ENCODE results near the gene BORCS5. TPM values are rescaled to one million over a fixed set of nuclear protein-coding genes. Genes with fewer than 3 reads are reported as not detected.

The BORCS5 gene
- total RNA-seq, 2 donors from 2014 or later = 5.6 to 18.4 TPM

DNA sequence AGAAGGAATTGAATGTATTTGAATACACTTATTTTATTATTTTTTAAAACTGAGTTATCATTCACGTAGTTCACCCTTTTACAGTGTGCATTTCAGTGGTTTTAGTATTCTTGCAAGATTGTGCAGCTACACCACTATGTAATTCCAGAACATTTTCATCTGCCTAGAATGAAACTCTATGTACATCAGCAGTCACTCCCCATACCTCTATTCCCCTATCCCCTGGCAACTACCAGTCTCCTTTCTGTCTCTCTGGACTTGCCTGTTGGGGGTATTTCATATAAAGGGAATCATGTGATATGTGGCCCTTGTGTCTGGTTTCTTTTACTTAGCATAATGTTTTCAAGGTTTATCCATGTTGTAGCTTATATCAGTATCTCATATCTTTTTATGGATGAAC lies 96.8 kb downstream of the BORCS5 start:
- no peak overlapping the region for H3K4me3 ChIP-seq
- no peaks in the 10 kb centered on the region for H3K36me3 ChIP-seq (replicated peaks in 1 of 2; ENCODE audit: insufficient read depth in 1 of 2, low read depth in 2 of 2)
- no peak overlapping the region for H3K27ac ChIP-seq
- 97 to 100% methylated on average over 1 of the region's 1 CpG for WGBS, 2 donors
- no peaks in the 10 kb centered on the region for H3K9me3 ChIP-seq
- ATAC-seq (no peak), DNase-seq (no peak)
- H3K27me3 ChIP-seq = no peaks in the 10 kb centered on the region
- intact Hi-C loops (cut with DNase I) = no loop called here
- H3K4me1 ChIP-seq = peaks cover 20% of the 10 kb centered on the region
- TF ChIP-seq POLR2A (IDR thresholded peaks at IDR 0.05) = no peak
- TF ChIP-seq, protein P1, sequence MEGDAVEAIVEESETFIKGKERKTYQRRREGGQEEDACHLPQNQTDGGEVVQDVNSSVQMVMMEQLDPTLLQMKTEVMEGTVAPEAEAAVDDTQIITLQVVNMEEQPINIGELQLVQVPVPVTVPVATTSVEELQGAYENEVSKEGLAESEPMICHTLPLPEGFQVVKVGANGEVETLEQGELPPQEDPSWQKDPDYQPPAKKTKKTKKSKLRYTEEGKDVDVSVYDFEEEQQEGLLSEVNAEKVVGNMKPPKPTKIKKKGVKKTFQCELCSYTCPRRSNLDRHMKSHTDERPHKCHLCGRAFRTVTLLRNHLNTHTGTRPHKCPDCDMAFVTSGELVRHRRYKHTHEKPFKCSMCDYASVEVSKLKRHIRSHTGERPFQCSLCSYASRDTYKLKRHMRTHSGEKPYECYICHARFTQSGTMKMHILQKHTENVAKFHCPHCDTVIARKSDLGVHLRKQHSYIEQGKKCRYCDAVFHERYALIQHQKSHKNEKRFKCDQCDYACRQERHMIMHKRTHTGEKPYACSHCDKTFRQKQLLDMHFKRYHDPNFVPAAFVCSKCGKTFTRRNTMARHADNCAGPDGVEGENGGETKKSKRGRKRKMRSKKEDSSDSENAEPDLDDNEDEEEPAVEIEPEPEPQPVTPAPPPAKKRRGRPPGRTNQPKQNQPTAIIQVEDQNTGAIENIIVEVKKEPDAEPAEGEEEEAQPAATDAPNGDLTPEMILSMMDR (IDR thresholded peaks at IDR 0.05) = no peak

GRCh38 chr12:12454315-12454714 lies 97.4 kb downstream of the BORCS5 start:
- no peak overlapping the region for H3K4me3 ChIP-seq
- intact Hi-C loops (cut with DNase I) = no loop called here
- no peak overlapping the region for H3K27ac ChIP-seq
- DNase-seq (no peak), ATAC-seq (no peak)
- TF ChIP-seq, protein P1 (IDR thresholded peaks at IDR 0.05) = no peak
- TF ChIP-seq POLR2A (IDR thresholded peaks at IDR 0.05) = no peak
- peaks cover 14% of the 10 kb centered on the region for H3K4me1 ChIP-seq
- H3K9me3 ChIP-seq = no peaks in the 10 kb centered on the region
- no peaks in the 10 kb centered on the region for H3K36me3 ChIP-seq (replicated peaks in 1 of 2; ENCODE audit: insufficient read depth in 1 of 2, low read depth in 2 of 2)
- no peaks in the 10 kb centered on the region for H3K27me3 ChIP-seq

- no peaks in the 10 kb centered on the region for H3K36me3 ChIP-seq (replicated peaks in 1 of 2; ENCODE audit: insufficient read depth in 1 of 2, low read depth in 2 of 2)
- no peak overlapping the region for H3K27ac ChIP-seq
- DNase-seq (no peak), ATAC-seq (no peak)
- H3K9me3 ChIP-seq = no peaks in the 10 kb centered on the region
- WGBS, 2 donors = 87 to 90% methylated on average over 5 of the region's 5 CpGs
- TF ChIP-seq, protein P1 (IDR thresholded peaks at IDR 0.05) = no peak
- no peak for TF ChIP-seq POLR2A (IDR thresholded peaks at IDR 0.05)
- intact Hi-C loops (cut with DNase I) = no loop called here
- H3K4me1 ChIP-seq = no peaks in the 10 kb centered on the region
- H3K27me3 ChIP-seq = no peaks in the 10 kb centered on the region
- no peak overlapping the region for H3K4me3 ChIP-seq
Observed at GRCh38 chr12:12456637-12457036, 99.8 kb downstream of the BORCS5 start.

DNA sequence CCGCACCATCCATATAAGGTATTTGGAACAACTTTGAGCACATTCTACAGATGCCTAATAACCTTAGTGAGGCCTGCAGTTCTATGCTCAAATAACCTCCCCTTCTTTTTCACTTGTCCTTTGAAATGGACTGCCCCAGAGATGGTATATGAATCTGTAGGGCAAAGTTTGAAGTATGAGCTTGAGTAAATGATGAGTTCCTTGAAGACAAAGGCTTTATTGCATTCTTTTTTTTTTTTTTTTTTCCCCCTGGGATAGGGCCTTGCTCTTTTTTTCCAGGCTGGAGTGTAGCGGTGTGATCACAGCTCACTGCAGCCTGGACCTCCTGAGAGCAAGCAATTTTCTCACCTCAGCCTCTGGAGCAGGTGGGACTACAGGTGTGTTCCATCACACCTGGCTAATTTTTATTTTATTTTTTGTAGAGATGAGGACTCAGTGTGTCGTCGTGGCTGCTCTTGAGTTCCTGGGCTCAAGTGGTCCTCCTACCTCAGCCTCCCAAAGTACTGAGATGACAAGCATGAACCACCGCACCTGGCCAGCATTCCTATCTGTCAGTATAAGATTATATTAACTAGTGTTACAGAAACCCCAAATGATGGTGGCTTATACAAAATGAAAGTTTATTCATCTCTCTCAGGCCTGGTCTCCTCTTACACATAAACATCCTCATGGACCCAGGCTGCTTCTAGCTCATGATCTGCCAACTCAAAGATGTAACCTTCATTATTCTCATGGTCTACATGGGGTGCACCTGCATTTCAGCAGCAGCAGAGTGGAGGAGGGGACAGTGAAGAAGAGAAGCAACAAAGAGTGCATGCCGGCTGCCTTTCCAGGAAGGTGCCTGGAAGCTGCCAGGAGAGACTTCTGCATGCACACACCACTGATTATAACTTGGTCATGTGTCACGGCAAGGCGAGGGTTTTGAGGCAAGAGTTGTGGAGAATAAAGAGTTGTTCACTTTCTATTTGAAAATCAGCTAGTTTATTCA lies 104.4 kb downstream of the BORCS5 start:
- TF ChIP-seq, protein P1 (IDR thresholded peaks at IDR 0.05) = no peak
- no peak for TF ChIP-seq POLR2A (IDR thresholded peaks at IDR 0.05)
- no peaks in the 10 kb centered on the region for H3K4me1 ChIP-seq
- H3K4me3 ChIP-seq = no peak overlapping the region
- H3K27ac ChIP-seq = no peak overlapping the region
- H3K36me3 ChIP-seq (replicated peaks in 1 of 2; ENCODE audit: insufficient read depth in 1 of 2, low read depth in 2 of 2) = no peaks in the 10 kb centered on the region
- DNase-seq (no peak), ATAC-seq (no peak)
- H3K9me3 ChIP-seq = no peaks in the 10 kb centered on the region
- no peaks in the 10 kb centered on the region for H3K27me3 ChIP-seq
- 89 to 92% methylated on average over 8 of the region's 8 CpGs for WGBS, 2 donors
- intact Hi-C loops (cut with DNase I) = no loop called here

GRCh38 chr12:12461923-12462315 lies 105.0 kb downstream of the BORCS5 start:
- 82 to 85% methylated on average over 5 of the region's 5 CpGs for WGBS, 2 donors
- H3K4me3 ChIP-seq = no peak overlapping the region
- ATAC-seq (no peak), DNase-seq (no peak)
- no peak overlapping the region for H3K27ac ChIP-seq
- H3K36me3 ChIP-seq (replicated peaks in 1 of 2; ENCODE audit: insufficient read depth in 1 of 2, low read depth in 2 of 2) = no peaks in the 10 kb centered on the region
- H3K9me3 ChIP-seq = no peaks in the 10 kb centered on the region
- no peaks in the 10 kb centered on the region for H3K27me3 ChIP-seq
- H3K4me1 ChIP-seq = no peaks in the 10 kb centered on the region
- TF ChIP-seq, protein P1 (IDR thresholded peaks at IDR 0.05) = no peak
- TF ChIP-seq POLR2A (IDR thresholded peaks at IDR 0.05) = no peak
- intact Hi-C loops (cut with DNase I) = no loop called here

All from body of pancreas (tissue), 4 donors.